H1 (cell line): ENCODE results near the gene ETV2. TPM values are rescaled to one million over a fixed set of nuclear protein-coding genes. Genes with fewer than 3 reads are reported as not detected.

Source experiments
- BRCA1 ChIP-seq: IDR thresholded peaks from 2 replicates; pipeline ENCODE4 v1.6.1; 2012; ENCODE audit warnings: low read depth, low read length, improper control_type of control experiment
- CREB1 ChIP-seq: IDR thresholded peaks from 2 replicates; pipeline ENCODE4 v1.6.1; 2012; ENCODE audit warnings: inconsistent platforms
- EGR1 ChIP-seq: IDR thresholded peaks from 2 replicates; pipeline ENCODE4 v1.6.1; 2011; ENCODE audit warnings: low read depth, low read length, borderline replicate concordance
- RXRA ChIP-seq: IDR thresholded peaks from 2 replicates; pipeline ENCODE4 v1.6.1; 2011; ENCODE audit warnings: low read depth, mild to moderate bottlenecking, low read length, moderate library complexity; ENCODE audit not compliant: insufficient read depth
- SIRT6 ChIP-seq: IDR thresholded peaks from one replicate; pipeline ENCODE4 v1.7.1; 2012; ENCODE audit warnings: low read length, inconsistent platforms
- SUZ12 ChIP-seq: fragments of 200-600 bp; sonication (generic); IDR thresholded peaks from 2 replicates; pipeline ENCODE4 v1.6.1; 2012; ENCODE audit warnings: mild to moderate bottlenecking, inconsistent platforms, low read length, moderate library complexity, mixed read lengths
- polyA plus RNA-seq, 7 experiments: library from polyadenylated mRNA; depleted of rRNA in 3 of 7; stranded (reverse) in 5 of 7; unstranded in 2 of 7; fragments of >200 nt in 5 of 7; fragments of 200-250 nt in 2 of 7; gene quantifications; 1 replicate in 5 of 7; 2 replicates in 1 of 7; 4 replicates in 1 of 7; pipeline versions ENCODE4 v1.2.1 to v1.2.3, GENCODE V29; 2011 to 2013; ENCODE audit warnings: missing spikeins in 2 of 7, mixed read lengths in 2 of 7
- total RNA-seq: library from RNA; stranded (reverse); fragmentation: NEBNext Ultra II Directional; extraction: Animal tissue kit (Norgen Biotek cat#: 25700); gene quantifications from 2 replicates; pipeline ENCODE4 v1.2.1, GENCODE V29; 2021

The ETV2 gene
- total and polyA plus RNA-seq, 2 of the 8 experiments (the other 6 are each of a cell fraction or from before 2014, with no cell fraction given) = 0.88 to 1.3 TPM

DNA sequence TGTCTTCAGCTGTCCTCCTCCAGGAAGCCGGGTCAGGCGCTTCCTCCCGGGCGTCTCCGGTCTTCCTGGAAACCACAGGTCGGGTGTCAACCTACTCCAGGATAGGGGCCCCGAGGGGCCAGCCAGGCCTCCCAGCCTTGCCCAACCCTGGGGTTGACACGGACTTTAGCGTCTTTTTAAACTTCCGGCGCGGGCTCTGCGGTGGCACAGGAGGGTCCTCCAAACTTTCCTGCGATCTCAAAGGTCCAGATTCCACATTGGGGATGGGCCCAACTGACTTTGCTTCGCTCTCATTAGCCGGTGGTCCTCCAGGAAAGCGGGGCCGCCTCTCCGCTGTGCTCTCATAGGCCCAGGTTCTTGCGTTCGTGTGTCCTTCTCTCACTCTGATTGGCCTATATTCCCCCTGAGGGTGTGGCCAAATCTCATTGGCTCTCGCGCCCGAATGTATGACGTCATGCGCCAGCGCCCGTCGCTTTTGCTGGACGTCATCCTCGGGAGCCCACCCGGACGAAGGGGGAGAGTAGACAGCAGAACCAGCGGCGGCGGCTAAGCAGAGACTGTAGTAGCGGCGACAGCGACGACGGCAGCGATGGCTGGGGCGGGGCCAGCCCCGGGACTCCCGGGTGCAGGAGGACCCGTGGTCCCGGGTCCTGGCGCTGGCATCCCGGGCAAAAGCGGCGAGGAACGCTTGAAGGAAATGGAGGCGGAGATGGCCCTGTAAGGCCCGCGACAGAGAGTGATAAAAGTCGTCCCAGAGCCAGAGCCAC, 12.8 kb upstream of the ETV2 start, which contains the start of gene RBM42 (continued):
- TF ChIP-seq BRCA1 (peak; percentile 78), SUZ12 (no peak), SIRT6 (no peak), EGR1 (no peak), CREB1 (peak; percentile 100), RXRA (no peak)
